GM19238 (cell line): ENCODE measurements around the gene ZNF768.
"Not testable (repeated sequence)": the region's sequence is repeated elsewhere in the genome, so short reads cannot be mapped to it uniquely, and the experiment has no call there.

Experiments used
- DNase-seq: peaks from one replicate; pipeline ENCODE4 v3.0.0; 2011; ENCODE audit warnings: low spot score; ENCODE audit not compliant: insufficient read length

Gene ZNF768

DNA sequence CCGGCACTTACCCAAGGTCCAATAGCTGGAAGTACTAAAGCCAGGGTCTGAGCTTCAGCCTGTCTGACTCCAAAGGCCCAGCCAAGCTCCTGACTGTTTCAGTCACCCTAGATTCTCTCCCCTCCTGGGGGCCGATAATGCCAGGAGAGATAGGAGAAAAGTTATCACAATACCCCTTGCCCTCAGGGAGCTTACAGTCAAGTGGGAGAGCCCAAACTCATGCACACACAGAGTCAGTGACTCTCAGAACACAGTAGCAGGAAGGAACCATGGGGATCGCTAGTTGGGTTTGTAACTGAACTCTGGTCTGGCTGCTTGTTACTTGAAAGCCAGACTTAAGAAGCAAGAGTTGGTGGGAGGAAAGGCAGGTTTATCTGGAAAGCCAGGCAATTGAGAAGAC, 14.9 kb downstream of the ZNF768 start:
- DNase-seq = no peak

DNA sequence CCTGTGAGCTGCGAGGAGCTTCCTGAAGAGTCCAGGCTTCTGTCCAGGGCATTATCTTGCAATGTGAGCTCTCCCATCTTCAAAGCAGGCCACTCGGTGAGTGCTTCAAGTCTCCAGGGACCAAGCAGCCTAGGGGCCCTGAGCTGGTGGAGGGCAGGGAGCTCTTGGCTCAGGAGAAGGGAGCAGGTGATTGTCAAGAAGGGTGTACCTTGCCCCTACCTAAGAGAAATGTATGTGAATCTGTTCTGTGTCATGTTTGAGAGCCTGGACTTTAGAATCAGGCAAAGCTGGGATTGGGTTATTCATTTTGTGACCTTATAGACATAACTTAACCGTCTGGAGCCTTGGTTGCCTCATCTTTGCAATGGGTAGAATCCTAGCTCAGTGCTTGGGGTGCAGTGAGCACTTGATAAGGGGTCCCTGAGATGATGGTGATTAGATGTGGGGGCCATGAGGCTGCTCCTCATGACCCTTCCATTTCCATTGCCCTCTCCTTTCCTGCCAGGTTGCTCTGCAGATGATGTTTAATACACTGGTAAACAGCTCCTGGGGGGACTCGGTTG, 15.9 kb downstream of the ZNF768 start:
- no peak for DNase-seq

DNA sequence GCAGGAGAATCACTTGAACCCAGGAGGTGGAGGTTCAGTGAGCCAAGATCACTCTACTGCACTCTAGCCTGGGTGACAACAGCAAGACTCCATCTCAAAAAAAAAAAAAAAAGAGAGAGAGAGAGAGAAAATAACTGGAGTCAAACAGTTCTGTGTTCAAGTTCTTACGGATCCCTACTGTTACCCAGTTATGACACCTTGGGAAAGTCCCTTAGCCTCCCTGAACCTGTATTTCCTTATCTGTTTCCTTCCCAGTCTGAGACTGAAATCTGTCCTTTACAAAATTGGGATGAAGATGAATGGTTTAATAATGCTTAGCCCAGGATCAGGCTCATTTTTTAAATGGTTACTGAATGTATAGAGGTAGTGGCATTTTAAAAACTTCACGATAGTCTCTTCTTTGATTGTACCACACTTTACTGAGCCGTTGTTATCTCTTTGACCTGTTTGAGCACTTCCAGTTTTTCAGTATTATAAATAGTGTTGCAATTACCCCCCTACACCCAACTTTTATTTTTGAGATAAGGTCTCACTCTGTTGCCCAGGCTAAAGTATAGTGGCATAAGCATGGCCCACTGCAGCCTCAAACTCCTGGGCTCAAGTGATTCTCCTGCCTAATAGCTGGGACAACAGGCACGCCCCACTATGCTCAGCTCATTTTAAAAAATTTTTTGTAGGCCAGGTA, 17.1 kb downstream of the ZNF768 start:
- DNase-seq = no peak

DNA sequence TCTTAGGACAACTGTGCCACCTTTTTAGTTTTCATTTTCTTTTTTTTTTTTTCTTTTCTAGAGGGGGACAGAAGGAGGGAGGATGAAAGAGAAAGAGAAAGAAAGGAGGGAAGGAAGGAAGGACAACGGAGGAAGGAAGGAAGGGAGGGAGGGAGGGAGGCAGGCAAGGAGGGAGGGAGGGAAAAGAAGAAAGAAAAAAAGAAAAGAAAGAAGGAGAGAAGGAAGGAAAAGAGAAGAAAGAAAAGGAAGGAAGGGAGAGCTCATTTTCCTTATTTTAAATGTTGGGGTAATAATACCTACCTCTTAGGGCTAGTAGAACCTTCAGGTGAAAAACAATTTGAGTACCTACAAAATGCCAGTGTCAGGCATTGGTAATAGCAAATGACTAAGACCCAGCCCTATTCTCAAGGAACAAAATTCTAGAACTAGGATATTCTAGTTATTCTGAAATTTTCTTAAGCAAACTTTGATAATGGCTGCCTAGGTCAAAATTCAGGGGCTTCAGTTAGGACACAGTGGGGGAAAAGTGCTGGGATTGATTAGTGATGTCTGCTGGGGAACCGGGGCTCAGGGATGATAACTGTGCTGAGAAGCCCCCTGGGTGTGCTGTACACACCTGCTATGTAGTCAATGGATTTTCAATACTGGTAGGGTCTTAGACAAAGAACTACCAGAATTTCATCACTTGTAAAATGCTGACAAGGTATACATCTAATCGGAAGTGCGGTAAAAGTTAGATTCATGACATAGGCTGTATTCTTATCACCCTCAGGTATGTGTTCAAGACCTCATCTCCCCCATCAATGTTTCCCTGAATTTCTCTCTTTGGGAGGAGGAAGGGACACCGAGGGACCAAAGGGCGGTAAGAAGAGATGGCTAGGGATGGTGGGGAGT, 22.7 kb downstream of the ZNF768 start:
- DNase-seq = no peak

DNA sequence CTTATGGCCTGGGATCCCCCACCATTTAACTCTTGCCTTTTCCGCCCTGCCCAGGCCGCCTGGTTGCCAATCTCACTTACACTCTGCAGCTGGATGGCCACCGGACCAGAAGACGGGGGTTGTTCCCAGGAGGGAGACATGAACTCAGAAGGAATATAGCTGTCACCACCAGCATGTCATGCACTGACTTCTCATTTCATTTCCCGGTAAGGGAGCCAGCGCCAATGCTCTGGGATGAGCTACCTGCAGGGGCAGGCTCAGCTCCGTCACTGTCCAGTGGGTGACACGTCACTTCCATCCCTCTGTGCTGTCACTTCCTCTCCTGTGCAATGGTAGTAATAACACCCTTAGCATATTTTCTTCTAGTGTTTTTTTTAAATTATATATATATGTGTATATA, 27.1 kb downstream of the ZNF768 start:
- no peak for DNase-seq

DNA sequence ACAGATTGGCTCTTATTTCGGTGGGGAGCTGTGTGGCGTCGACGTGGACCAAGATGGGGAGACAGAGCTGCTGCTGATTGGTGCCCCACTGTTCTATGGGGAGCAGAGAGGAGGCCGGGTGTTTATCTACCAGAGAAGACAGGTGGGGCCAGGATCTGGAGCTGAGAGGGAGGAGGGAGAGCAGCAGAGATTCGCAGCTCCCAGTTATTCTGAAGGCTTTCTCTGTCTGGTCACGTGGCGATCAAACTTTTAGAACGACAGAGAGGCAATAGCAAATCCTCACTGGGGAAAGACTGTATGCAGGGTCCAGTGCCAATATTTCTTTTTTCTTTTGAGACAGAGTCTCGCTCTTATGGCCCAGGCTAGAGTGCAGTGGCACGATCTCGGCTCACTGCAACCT, 31.7 kb downstream of the ZNF768 start:
- DNase-seq = no peak

DNA sequence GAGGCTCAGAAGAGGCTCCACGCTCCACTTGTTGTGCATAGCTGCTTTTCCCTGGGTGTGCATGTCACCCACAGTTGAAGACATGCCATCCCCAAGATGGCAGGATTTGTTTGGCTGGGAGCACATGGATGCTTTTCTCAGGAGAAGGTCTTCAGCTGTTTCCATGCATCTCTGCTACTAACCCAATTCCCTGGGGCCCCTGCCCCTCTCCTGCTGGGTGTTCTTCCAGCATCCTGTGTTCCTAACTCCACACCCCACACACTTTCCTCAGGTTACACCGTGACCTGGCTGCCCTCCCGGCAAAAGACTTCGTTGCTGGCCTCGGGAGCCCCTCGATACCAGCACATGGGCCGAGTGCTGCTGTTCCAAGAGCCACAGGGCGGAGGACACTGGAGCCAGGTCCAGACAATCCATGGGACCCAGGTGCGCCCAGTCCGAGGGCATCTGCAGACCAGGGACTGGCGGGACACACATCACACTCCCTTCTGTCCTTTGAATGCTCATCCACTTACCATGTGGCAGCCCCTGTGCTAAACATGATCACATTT, 32.4 kb downstream of the ZNF768 start:
- no peak for DNase-seq

DNA sequence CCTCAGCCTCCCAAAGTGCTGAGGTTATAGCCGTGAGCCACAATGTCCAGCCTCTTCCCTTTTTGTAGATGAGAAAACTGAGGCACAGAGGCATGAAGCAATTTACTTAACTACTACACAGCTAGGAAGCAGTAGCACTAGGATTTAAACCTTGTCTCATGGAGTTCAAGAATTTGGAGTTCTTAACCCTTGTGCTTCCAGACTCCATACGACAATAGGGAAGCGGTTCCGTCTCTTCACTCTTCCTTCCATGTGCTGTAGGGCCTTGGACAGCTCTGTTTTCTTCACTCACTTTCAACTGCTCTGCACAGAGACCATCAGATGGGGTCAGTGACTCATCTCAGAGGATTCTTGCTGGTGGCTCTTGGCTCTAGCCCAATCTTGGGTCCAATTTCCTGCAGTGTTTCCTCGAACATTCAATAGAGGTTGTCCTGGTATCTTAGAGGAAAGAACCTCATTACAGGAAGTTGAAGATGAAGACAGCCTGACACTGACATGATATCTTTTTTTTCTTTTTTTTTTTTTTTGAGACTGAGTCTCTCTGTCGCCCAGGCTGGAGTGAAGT, 34.5 kb downstream of the ZNF768 start:
- DNase-seq = no peak

DNA sequence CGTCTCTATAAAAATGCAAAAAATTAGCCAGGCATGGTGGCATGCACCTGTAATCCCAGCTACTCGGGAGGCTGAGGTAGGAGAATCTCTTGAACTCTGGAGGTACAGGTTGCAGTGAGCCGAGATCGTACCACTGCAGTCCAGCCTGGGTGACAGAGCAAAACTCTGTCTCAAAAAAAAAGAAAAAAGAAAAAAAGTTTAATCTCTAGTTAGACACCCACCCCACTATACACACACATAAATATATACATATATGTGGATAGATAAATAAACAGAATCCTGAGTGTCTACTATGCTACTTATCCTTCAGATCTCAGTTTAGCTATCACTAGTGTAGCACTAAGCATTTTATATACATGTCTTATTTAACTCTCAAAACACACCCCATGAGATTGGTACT, 35.1 kb downstream of the ZNF768 start:
- no peak for DNase-seq

DNA sequence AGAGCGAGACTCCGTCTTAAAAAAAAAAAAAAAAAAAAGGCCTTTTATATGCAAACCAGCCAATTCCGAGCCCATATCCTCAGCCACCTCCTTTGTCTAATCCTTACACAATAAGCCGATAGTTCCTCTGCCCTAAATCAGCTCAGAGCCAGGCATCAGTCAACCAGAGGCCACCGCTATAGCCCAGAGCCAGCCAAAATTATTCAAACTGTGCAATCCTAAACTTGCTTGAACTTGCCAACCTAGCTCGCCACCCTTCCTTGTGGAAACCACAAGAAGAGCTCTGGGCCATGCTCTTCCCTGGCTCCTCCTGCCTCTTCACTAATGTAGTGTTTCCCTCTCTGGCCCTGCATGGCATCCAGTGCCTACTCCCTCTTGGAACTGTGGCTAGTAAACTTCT, 36.2 kb downstream of the ZNF768 start:
- DNase-seq = no peak

DNA sequence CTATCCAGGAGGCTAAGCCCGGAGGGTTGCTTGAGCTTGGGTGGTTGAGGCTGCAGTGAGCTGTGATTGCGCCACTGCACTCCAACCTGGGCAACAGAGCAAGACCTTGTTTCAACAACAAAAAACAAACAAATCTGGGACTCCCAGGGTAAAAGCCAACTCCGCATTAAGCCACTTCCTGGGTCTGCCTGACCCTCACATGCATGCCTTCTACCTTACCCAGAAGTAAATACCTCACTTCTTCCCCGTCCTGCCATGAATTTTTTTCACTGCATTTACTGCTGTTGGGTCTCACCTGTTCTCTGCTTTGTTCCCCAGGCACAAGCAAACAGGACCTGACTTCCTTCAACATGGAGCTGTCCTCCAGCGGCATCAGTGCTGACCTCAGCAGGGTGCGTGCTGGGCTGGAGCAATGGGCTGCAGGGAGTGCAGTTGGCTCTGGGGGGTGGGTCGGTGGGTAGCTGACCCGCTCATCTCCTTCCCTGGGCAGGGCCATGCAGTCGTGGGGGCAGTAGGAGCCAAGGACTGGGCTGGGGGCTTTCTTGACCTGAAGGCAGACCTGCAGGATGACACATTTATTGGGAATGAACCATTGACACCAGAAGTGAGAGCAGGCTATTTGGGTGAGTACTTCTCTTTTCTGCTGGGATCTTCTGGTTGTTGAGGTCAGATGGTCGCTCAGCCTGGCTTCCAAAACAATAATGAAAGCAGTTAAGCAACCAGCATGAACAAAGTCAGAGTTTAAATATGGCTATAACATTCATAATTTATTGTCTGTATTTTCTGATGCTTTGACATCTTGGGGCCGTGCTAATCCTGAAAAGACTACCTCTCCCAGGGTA, 37.4 kb downstream of the ZNF768 start:
- no peak for DNase-seq

DNA sequence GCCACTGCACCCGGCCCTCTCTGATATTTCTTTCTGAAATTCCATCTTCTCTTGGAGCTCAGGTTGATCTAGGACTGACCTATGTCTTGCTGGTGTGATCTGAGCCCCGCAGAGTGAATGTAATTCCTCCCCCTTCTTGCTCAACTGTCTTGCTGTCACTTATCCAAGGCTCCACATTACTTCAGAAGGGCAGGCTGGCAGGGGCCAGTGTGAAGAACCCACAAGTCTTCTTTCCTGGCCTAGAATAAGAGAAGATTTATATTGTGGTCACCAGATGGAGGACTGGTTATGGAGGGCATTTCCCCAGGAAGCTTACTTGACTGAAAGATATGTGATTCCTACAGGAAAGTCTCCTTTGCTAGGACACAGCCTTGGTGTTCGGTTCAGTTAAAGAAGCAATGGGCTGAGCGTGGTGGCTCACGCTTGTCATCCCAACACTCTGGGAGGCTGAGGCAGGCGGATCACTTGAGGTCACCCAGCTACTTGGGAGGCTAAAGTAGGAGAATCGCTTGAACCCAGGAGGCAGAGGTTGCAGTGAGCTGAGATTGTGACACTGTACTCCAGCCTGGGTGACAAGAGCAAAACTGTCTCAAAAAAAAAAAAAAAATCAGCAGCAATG, 40.4 kb downstream of the ZNF768 start:
- DNase-seq = no peak

DNA sequence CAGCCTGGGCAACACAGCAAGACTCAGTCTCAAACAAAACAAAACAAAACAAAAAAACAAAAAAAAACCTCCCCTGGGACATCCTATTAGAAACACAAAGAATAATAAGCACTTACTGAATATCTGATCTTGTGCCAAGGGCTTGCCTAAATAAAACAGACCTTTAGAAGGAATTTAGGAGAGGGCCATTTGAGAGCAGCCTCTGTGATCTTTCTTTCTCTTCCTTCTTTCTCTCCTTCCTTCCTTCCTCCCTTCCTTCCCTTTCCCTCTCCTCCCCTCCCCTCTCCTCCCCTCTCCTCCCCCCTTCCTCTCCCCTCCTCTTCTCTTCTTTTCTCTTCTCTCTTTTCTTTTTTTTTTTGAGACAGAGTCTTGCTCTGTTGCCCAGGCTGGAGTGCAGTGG, 41.5 kb downstream of the ZNF768 start:
- DNase-seq = no peak

DNA sequence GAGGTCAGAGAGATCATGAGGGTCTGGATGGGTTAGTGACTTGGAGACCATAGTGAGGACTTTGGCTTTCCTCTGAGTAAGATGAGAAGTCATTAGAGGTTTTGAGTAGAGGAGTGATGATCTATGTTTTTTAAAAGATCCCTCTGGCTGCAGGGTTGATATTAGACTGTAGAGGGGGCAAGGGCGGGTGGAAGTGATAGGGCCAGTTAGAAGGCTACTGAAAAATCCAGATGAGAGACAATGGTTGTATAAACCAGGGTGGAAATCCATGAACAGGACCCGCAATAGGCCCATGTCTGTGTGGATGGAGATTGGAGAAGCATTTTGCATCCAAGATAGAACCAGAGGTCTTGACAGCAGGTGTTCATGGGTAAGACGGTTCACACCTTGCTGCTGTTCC, 44.0 kb downstream of the ZNF768 start:
- DNase-seq = no peak

DNA sequence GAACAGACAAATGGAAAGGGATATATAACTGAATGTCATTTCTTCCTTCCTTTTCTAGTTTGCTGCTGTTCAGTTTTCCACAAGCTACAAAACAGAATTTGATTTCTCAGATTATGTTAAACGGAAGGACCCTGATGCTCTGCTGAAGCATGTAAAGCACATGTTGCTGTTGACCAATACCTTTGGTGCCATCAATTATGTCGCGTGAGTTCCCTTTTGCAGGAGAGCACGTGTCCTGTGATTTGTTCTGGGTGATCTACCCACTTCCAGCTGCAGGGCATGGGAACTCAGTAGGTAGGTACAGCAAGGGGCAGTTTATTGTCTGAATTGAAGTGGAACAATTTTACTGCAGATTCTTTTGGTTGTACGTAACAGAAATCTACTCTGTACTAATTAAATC, 45.0 kb downstream of the ZNF768 start:
- no peak for DNase-seq

DNA sequence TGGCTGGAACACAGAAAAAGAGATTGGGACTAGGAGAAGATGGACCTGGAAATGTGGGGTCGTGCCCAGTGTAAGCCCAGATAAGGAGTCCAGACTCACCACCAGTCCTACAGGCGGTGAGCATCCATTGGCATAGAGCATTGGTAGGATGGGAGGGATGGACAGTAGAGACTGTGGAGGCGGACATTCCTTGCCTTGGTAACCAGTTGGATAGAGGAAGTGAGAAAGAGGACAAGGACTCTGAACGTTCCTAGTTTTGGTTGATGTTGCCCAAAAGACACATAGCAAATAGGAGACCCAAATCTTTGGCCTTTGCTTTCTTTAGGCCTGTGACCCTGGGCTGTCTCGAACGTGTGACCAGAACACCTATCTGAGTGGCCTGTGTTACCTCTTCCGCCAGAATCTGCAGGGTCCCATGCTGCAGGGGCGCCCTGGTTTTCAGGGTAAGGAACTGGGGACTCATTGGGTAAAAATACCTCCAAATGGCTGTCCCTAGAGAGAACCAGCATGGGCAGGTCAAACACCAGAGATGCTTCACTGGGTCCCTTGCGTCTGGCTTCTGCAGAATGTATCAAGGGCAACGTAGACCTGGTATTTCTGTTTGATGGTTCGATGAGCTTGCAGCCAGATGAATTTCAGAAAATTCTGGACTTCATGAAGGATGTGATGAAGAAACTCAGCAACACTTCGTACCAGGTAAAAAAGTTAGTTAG, 47.4 kb downstream of the ZNF768 start:
- no peak for DNase-seq

DNA sequence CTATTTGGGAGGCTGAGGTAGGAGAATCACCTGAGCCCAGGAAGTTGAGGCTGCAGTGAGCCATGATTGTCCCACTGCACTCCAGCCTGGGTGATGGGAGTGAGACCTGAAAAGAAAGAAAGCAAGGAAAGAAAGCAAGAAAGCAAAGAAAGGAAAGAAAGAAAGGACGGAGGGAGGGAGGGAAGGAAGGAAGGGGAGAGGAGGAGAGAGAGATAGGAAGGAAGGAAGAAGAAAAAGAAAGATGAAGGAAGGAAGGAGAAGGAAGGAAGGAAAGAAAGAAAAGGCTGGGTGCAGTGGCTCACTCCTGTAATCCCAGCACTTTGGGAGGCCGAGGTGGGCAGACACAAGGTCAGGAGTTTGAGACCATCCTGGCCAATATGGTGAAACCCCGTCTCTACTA, 48.6 kb downstream of the ZNF768 start:
- DNase-seq = not testable (repeated sequence)

DNA sequence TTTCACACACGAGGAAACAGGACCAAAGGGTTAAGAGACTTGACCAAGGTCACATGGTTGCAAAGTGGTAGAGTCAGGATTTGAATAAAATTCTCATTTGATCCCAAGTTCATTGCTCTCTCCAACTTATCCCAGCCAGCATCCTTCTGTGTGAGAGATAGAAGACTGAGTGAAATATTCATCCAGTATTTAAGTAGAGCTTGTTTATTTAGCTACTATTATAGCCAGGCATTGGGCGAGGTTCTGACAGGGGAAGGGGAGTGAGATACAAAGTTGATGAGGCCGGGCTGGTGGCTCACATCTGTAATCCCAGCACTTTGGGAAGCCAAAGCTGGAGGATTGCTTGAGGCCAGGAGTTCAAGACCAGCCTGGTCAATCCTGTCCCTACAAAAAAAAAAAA, 49.4 kb downstream of the ZNF768 start:
- DNase-seq = no peak

DNA sequence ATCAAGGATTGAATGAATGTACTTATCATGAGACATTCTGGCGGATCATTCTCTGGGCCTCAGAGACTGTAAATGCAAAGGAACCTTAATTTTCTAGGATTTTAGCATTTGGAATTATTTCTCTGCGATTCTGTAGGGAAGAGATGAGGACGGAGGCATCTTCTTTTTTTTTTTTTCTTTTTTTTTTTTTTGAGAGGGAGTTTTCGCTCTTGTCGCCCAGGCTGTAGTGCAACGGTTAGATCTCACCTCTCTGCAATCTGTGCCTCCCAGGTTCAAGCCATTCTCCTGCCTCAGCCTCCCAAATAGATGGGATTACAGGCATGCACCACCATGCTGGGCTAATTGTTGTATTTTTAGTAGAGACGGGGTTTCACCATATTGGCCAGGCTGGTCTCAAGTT, 51.7 kb downstream of the ZNF768 start:
- no peak for DNase-seq

DNA sequence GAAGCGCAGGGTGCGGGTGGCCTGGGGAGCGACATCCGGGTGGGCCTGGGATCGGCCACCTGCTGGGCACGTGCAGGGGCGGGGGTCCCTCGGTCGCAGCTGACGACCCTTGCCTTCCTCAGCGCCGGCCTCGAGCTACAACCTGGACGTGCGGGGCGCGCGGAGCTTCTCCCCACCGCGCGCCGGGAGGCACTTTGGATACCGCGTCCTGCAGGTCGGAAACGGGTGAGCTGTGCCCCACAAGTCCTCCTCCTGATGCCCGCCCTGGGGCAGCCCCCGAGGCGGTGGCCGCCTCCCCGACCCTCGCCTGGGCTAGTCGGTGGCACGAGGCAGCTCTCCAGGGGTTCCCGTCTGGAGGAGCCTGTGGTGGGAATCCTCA, 52.3 kb downstream of the ZNF768 start:
- DNase-seq = no peak
